GM12874 (cell line): ENCODE results near the gene TLX2.

Experiments used
- CTCF ChIP-seq: IDR thresholded peaks from 2 replicates; pipeline ENCODE4 v1.5.1; 2011; ENCODE audit warnings: low read depth, mild to moderate bottlenecking, control low read depth, low read length, moderate library complexity; ENCODE audit not compliant: insufficient read depth

The TLX2 gene

DNA sequence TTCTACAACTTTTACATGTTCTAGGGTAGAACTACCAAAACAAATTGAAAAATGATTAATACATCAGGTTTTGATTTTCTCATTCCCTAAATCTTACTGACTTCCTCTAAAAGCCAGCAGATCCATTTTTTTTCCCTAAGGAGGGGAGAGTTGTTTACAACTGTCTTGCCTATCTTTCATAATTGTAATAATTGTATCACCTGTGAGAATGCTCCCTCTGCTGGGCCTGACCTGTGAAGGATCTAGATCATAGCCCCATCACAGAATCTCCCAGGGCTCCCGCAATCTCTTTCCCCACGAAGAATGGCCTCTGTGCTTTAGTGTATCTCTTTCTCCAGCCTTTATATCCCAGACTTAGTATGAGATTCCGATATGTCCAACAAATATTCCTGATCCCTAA lies 30.4 kb downstream of the TLX2 start:
- peak; percentile 28; the same call in 1 of the 2 replicates for TF ChIP-seq CTCF

DNA sequence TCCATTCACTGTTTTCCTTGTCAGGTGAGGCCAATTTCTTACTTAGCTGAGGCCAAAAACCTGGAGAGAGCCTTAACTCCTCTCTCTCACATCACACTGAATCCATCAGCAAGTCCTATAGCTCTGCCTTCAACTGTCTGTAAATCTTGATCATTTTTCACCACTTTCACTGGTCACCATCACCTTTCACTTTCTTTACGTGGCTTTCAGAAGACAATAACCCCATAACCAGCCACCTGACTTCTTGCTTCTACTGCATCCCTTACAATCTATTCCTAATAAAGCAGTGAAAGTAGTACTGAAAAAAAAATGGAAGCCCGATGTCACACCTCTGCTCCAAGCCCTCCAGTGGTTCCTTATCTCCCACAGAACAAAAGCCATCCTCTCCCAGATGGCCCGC lies 31.8 kb downstream of the TLX2 start:
- TF ChIP-seq CTCF, result no peak

GRCh38 chr2:74548285-74548899 lies 34.1 kb downstream of the TLX2 start:
- TF ChIP-seq CTCF, result no peak

DNA sequence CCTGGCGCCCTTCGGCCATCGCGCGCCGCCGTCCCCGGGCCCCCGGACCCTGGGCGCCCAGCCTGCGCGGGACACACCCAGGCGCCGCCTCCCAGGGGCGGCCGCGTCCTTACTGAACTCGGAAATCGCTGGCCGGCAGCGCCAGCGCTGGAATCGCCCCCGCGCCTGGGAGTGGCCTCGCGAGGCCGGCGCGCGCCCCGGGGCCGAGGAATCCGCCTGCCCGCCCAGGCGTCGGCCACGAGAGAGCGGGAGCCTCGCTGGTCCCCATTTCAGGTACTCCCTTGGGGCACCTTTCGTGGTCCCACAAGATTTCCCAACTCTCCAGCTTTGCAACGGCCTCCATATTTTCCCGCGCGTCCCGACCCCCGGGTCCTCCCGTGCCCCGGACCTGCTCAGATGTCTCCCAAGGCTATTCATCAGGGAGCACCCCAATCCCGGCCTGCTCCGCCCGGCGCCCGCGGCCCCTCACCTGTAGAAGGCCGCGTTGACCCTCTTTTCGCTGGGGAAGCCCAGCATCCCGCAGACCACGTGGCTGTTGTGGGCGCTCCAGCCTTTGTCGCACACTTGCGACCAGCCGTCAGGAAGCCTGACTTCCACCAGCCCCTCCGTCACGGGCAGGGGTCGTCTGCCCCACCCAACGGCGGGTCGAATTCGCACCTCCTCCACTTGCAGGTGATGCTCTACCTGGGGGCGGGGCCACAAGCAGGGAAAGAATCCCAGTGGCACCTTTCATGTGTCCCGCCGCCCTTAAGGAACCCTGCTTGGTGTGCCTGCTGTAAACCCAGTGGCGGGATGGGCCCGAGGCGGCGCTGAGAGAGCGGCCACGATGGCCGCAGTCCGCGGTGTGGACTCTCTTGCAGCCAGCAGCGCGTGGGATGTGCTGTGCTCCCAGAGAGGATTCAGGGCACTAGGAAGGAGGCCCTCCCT lies 34.9 kb downstream of the TLX2 start:
- TF ChIP-seq CTCF, result no peak

- TF ChIP-seq CTCF, result no peak
Observed at GRCh38 chr2:74550231-74550630, 36.0 kb downstream of the TLX2 start.

- no peak for TF ChIP-seq CTCF
Observed at GRCh38 chr2:74551530-74551929, 37.3 kb downstream of the TLX2 start.
